Activated T-helper 2 cell treated with anti-CD3 and anti-CD28 coated beads, Interferon-gamma antibody, Interleukin-2, Interleukin-4, amounts not matched to agents 10 μg/mL and 5 μg/mL and 100 μg/mL, durations not matched to agents 14 hours and 24 hours and 36 hours (primary cell): ENCODE measurements around the gene INPP5K. TPM values are rescaled to one million over a fixed set of nuclear protein-coding genes. Genes with fewer than 3 reads are reported as not detected.

Experiments used
- DNase-seq: peaks from one replicate; pipeline ENCODE4 v3.0.0; 2021; ENCODE audit warnings: low spot score
- H3K27ac Mint-ChIP-seq: one replicate; pipeline ENCODE4 v1.8.0; 2021; ENCODE audit warnings: mixed read lengths
- H3K27me3 Mint-ChIP-seq: one replicate; pipeline ENCODE4 v1.8.0; 2021; ENCODE audit warnings: low read depth, mixed read lengths
- H3K36me3 Mint-ChIP-seq: one replicate; pipeline ENCODE4 v1.8.0; 2021; ENCODE audit warnings: low read depth, mixed read lengths
- H3K4me1 Mint-ChIP-seq: one replicate; pipeline ENCODE4 v1.8.0; 2021; ENCODE audit warnings: low read depth, mixed read lengths
- H3K4me3 Mint-ChIP-seq: one replicate; pipeline ENCODE4 v1.8.0; 2021; ENCODE audit warnings: low read depth, mild to moderate bottlenecking, moderate library complexity, mixed read lengths
- H3K9me3 Mint-ChIP-seq: one replicate; pipeline ENCODE4 v1.8.0; 2021; ENCODE audit warnings: mixed read lengths
- intact Hi-C: fragments of 100-400 bp; cut with micrococcal nuclease; formaldehyde crosslinking; loops from one replicate; pipeline ENCODE4 v1.15.1; 2023
- total RNA-seq: library from RNA; stranded (reverse); gene quantifications from 2 replicates; pipeline ENCODE4 v1.2.3, GENCODE V29; 2022

Gene INPP5K
- total RNA-seq, 1 donor from 2014 or later = 31.0 TPM

DNA sequence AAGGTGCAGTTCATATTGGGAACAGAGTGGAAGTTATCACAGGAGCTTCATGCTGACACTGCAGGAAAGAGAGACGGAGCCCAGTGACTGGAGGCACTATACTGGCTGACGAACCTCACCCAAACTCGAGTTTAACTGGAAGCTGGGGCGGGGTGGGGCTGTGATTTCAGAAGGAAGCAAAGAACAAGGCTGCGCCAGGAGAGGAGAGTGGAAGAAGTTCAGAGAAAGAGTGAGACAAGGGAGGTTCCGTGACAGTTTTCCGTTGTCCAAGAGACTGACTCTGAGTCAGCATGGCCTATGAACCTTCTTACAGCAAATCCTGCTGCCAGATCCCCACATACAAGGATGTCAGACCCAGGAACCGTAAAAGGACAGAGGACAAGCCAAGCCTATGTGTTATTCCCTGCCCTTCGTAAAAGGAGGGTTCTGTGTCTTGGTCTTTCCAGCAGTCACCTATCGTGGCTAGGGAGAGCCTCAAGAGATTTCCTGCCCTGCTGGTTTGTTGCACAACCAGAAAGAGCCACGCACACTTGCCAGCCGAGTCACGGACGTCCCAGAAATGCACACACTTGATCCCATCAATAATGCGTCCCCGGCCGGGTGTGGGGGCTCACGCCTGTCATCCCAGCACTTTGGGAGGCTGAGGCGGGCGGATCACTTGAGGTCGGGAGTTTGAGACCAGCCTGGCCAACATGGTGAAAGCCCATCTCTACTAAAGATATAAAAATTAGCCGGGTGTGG lies 41.1 kb upstream of the INPP5K start:
- Mint-ChIP-seq H3K9me3 (no peaks in the 10 kb centered on the region), H3K27ac (no peak overlapping the region), H3K4me1 (peaks cover 14% of the 10 kb centered on the region), H3K36me3 (peaks cover 15% of the 10 kb centered on the region), H3K27me3 (no peaks in the 10 kb centered on the region), H3K4me3 (no peak overlapping the region)
- intact Hi-C loops = no loop called here
- DNase-seq = no peak

DNA sequence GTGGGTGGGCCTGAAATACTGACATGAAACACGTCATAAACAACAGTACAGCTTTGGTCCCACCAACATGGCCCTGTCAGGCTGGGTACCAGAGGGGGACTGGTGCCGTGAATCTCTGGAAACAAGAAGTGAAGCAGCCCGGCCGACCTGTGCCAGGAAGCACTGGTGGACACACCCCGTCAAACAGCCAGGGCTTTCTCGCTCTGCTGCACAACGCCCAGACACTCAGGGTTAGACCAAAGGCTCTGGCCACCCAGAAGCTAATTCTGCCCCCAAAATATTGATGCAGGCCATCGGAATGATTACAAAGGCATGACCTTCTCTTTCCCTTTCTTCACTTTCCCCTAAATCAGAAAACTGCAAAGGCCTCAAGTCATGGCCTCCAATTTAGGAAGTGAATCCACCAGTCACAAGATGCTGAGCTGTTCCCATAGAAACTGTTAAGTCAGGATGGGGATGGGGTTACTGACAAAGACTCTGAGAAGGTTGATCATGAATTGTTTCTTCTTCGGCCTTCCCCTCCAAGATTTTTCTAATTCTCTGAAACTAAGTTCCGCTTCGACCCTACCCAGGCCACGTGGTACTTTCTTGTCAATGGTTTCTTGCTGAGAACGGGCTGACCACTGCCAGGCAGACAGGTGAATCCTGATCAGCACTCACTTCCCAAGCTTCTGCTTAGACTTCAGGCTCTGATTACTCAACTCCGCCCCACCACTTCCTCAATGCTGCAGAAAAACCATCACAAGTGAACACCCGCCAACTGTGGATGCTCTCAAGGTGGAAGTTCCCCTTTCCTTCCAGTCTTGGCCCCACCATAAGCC lies 39.4 kb upstream of the INPP5K start:
- peaks cover 7% of the 10 kb centered on the region for H3K4me1 Mint-ChIP-seq
- H3K9me3 Mint-ChIP-seq = no peaks in the 10 kb centered on the region
- intact Hi-C loops = no loop called here
- H3K27ac Mint-ChIP-seq = no peak overlapping the region
- no peaks in the 10 kb centered on the region for H3K27me3 Mint-ChIP-seq
- H3K36me3 Mint-ChIP-seq = peaks cover 25% of the 10 kb centered on the region
- DNase-seq = no peak
- no peak overlapping the region for H3K4me3 Mint-ChIP-seq

DNA sequence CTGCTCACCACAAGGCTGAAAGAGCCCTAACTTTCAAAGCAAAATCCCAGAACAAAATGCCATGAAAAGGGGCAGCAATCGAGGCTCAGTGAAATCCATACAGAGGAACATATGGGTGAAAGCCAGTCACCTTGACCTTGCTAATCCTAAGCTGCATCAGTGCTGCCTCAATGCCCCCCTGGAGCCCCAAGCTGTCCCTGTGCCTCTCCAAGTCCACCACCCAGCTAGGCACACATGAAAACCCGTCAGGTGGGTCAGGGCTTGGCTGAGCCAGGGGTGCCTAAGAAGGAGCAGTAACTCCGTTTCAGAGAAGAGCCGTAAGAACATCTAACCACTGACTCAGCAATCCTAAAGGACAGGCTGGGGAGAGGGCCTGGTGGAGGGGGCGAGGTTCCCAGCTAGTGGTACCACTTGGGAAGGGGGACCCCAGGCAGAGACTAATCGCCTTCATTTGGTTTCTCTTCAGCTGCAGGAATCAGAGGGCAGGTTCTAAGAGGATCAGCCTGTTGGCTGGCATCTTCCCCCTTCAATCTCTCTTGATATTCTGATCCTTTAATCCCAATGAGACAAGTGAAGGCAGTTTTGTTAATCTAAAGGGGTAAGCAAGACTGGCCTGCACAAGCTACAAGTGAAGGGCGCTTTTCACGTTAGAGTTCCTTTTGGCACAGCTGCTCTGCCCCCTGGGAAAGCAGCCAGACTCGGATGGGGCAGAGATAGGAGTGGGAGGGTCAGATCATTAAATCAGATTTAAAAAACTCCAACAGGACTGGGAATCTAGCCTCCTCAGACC lies 38.5 kb upstream of the INPP5K start:
- Mint-ChIP-seq H3K27ac (no peak overlapping the region), H3K4me3 (no peak overlapping the region), H3K27me3 (no peaks in the 10 kb centered on the region), H3K4me1 (peaks cover 3% of the 10 kb centered on the region), H3K9me3 (no peaks in the 10 kb centered on the region), H3K36me3 (peaks cover 34% of the 10 kb centered on the region)
- DNase-seq = no peak
- intact Hi-C loops = no loop called here

DNA sequence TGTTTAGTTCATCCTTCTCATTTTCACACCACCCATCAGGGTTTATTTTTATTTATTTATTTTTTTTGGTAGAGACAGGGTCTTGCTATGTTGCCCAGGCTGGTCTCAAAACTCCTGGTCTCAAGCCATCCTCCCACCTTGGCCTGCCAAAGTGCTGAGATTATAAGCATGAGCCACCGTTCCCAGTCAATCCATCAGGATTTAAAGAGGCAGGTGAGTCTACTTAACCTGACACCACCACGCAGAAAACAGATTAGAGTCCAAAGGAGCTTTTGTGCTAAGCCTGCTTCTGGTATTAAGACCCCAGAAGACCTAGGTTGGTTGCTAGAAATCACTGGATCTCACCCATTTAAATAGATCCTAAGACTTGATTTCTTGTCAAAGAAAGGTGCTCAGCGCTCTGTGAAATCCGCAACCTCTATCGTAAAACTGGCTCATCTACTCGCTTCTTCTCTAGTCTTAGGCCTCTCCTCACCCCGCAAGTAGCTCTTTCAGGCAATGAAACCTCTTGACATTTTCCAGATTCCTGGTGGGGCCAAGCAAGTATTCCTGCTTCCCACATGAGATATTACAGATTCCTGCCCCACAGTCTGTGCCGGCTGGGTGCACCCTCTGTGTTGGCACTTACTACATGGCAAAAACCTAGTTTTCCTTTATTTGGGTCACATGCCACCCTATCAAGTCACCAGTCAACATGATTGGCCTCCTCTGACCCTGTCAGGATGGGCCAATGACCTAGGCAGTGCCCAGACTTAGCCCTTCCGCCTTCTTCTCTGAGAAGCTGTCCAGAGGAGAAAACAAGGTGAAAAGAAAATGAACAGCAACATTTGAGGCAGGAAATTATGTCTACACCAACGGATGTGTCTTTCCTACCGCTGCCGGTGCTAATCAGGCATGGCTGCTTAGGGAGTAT lies 37.2 kb upstream of the INPP5K start:
- peaks cover 3% of the 10 kb centered on the region for H3K4me1 Mint-ChIP-seq
- DNase-seq = no peak
- intact Hi-C loops = no loop called here
- no peak overlapping the region for H3K4me3 Mint-ChIP-seq
- H3K27ac Mint-ChIP-seq = no peak overlapping the region
- H3K27me3 Mint-ChIP-seq = no peaks in the 10 kb centered on the region
- no peaks in the 10 kb centered on the region for H3K9me3 Mint-ChIP-seq
- peaks cover 39% of the 10 kb centered on the region for H3K36me3 Mint-ChIP-seq

DNA sequence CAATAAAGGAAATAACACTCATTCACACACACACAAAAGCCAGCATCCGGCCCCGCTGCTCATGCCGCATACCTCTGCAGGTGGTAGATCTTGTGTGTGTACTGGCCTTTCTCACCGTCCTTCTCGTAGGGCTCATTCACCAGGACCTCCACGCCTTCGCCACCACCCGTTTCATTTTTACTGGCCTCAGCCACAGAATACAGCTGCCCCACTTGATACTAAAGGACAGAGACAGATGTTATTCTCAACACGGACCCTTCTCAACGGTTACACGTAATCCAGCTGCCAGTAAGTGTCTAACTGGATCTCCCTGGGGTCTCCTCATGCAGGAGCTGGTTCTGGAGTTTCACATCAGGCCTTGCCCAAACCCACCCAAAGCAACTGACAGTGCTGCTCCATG lies 36.5 kb upstream of the INPP5K start:
- Mint-ChIP-seq H3K27ac (no peak overlapping the region), H3K27me3 (no peaks in the 10 kb centered on the region), H3K4me3 (no peak overlapping the region), H3K36me3 (peaks cover 46% of the 10 kb centered on the region), H3K9me3 (no peaks in the 10 kb centered on the region), H3K4me1 (peaks cover 3% of the 10 kb centered on the region)
- DNase-seq = no peak
- intact Hi-C loops = no loop called here

DNA sequence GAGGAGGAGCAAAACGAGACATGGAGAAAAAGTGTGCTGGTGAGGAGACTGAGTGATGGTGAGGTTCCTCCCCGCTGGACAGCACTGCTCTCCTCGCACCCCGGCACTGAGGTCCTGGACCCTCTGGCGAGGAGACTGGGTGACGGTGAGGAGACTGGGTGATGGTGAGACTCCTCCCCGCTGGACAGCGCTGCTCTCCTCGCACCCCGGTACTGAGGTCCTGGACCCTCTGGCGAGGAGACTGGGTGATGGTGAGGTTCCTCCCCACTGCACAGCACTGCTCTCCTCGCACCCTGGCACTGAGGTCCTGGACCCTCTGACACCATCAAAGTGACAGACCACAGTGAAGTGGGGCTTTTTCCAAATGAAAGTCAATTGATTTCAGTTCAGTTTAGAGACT lies 35.3 kb upstream of the INPP5K start:
- H3K36me3 Mint-ChIP-seq = peaks cover 41% of the 10 kb centered on the region
- H3K4me3 Mint-ChIP-seq = no peak overlapping the region
- no peak overlapping the region for H3K27ac Mint-ChIP-seq
- H3K27me3 Mint-ChIP-seq = no peaks in the 10 kb centered on the region
- DNase-seq = no peak
- intact Hi-C loops = no loop called here
- no peaks in the 10 kb centered on the region for H3K9me3 Mint-ChIP-seq
- H3K4me1 Mint-ChIP-seq = peaks cover 3% of the 10 kb centered on the region

DNA sequence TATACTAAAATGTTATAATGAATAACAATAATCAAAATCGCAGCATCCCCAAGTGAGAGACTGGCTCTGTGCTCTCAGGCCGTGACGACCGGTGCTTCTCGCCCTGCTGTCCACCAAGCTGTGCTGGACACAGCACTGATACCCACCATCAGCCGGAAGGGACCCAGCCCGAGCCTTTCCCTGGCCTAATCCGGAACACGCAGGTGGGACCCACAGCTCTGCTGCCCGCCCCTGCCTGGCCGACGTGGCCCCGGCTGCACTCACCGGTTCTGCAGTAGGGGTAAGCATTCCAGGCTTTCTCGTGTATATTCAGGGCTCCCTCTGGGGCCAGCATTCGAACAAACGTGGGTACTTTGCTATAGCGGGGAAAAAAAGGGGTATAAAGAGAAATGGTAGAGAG lies 31.6 kb upstream of the INPP5K start:
- intact Hi-C loops = no loop called here
- no peaks in the 10 kb centered on the region for H3K27me3 Mint-ChIP-seq
- peaks cover 1% of the 10 kb centered on the region for H3K4me1 Mint-ChIP-seq
- DNase-seq = no peak
- H3K9me3 Mint-ChIP-seq = no peaks in the 10 kb centered on the region
- H3K27ac Mint-ChIP-seq = no peak overlapping the region
- H3K4me3 Mint-ChIP-seq = no peak overlapping the region
- H3K36me3 Mint-ChIP-seq = peaks cover 59% of the 10 kb centered on the region

DNA sequence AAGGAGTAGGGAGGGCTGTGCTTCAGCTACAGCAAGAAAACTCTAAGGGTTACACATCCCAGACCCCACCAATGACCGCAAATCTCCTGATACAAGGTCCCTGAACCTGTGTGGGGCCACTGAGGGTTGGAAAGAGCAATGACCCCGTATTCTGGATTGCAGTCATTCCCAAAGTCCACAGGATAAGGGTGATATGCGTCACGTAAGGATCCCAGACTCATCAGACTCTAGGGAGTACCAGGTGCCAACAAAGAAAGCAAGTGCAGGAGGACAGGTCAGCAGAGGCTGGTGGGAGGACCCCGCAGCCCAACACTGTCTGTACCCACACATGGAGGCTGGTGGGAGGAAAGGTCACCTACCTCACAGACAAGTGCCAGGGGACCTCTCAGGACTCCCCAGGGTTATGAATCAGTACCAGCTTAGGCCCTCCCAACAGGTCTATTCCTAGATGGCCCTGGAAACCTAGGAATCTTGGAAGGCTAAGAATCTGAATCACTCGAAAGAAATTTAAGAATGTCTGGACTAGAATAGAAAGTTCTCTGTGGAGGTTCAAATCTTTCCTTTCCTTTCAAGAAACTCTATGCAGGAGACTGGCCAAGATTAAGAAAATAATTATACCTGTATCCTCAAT lies 30.0 kb upstream of the INPP5K start:
- Mint-ChIP-seq H3K27ac (no peak overlapping the region), H3K4me1 (no peaks in the 10 kb centered on the region), H3K4me3 (no peak overlapping the region), H3K36me3 (peaks cover 47% of the 10 kb centered on the region), H3K27me3 (no peaks in the 10 kb centered on the region), H3K9me3 (no peaks in the 10 kb centered on the region)
- intact Hi-C loops = no loop called here
- DNase-seq = no peak

DNA sequence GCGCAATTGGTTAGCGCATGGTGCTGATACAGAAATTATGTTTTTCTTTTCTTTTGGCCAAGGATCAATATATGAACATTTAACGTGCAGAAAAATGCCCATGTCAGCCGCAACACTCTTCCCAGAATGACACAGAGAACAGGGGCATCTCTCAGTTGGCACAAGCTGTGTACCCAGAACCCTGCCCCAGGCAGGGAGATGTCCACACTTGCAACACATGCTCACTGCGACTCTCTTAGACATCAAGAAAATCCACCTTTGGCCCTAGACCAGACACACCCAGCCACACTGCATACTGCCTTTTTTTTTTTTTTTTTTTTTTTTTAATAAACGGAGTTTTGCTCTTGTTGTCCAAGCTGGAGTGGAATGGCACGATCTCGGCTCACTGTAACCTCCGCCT lies 29.2 kb upstream of the INPP5K start:
- Mint-ChIP-seq H3K4me1 (no peaks in the 10 kb centered on the region), H3K9me3 (no peaks in the 10 kb centered on the region), H3K27me3 (no peaks in the 10 kb centered on the region), H3K36me3 (peaks cover 48% of the 10 kb centered on the region), H3K27ac (no peak overlapping the region), H3K4me3 (no peak overlapping the region)
- DNase-seq = no peak
- intact Hi-C loops = no loop called here

DNA sequence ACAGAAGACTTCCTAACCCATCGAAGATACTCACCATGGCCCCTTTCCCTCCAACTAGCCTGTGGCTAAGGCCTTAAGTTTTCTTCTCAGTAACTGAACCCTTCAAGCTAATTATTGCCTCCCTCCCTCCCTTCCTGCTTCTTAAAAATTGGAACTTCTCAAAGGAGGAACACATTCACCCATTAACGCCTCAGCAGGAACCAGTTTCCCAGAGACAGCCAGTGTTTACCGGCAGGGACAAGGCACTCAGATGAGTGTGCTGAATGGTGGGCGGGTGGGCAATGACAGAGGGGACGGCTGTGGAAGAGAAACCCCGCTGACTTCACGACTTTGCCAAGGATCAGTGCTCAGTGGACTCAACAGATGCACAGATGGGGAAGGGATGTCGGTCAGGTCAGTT lies 25.9 kb upstream of the INPP5K start:
- H3K4me3 Mint-ChIP-seq = no peak overlapping the region

DNA sequence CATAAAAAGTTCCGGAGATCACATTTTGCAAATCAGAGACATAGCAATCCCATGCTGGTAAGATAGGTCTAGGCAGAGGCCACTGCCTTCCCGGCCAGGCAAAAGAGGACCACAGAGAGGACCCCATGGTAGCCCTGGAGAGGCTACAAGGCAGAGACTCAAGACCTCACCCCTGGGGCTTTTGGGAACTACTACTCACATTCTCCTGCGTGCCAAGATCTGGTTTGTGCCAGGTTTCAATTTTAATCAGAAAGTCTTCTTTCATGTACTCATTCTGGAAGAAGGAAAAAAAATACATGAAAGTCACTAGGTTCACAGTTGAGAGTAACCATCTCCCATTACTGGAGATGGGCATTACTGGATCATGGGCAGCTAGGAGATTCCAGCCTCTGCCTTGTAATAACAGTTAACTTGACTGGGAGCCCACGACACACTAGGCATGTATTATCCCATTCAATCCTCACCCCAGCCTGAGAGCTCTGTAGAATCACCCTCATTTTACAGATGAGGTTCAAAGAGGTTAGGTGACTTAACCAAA lies 25.0 kb upstream of the INPP5K start:
- H3K4me3 Mint-ChIP-seq = no peak overlapping the region
- H3K27me3 Mint-ChIP-seq = no peaks in the 10 kb centered on the region
- intact Hi-C loops = no loop called here
- H3K36me3 Mint-ChIP-seq = peaks cover 46% of the 10 kb centered on the region
- H3K27ac Mint-ChIP-seq = no peak overlapping the region
- H3K9me3 Mint-ChIP-seq = no peaks in the 10 kb centered on the region
- H3K4me1 Mint-ChIP-seq = no peaks in the 10 kb centered on the region
- DNase-seq = no peak

More for the DNA sequence above, 25.9 kb upstream of the INPP5K start:
- Mint-ChIP-seq H3K9me3 (no peaks in the 10 kb centered on the region), H3K36me3 (peaks cover 50% of the 10 kb centered on the region), H3K4me1 (no peaks in the 10 kb centered on the region), H3K27ac (no peak overlapping the region), H3K27me3 (no peaks in the 10 kb centered on the region)
- DNase-seq = no peak
- intact Hi-C loops = no loop called here
